8988T (cell line): Measurements from ENCODE around the gene POMT2.

Experiments used
- DNase-seq: peaks from one replicate; pipeline ENCODE4 v3.0.0; 2011

POMT2 gene

GRCh38 chr14:77238356-77238755 is 82.3 kb downstream of the POMT2 start:
- no peak for DNase-seq

- DNase-seq, result no peak
These were observed 83.9 kb downstream of the POMT2 start for GRCh38 chr14:77236814-77237213.

GRCh38 chr14:77231721-77232120 is 89.0 kb downstream of the POMT2 start:
- DNase-seq, result no peak

- no peak for DNase-seq
These were observed 89.8 kb downstream of the POMT2 start for GRCh38 chr14:77230914-77231313.

GRCh38 chr14:77228056-77228455 is 92.6 kb downstream of the POMT2 start:
- DNase-seq, result no peak

GRCh38 chr14:77225892-77226557 is 94.7 kb downstream of the POMT2 start:
- DNase-seq, result no peak

GRCh38 chr14:77225254-77225653 is 95.4 kb downstream of the POMT2 start:
- no peak for DNase-seq
